ENCODE results near the gene TLE7.

Gene TLE7

DNA sequence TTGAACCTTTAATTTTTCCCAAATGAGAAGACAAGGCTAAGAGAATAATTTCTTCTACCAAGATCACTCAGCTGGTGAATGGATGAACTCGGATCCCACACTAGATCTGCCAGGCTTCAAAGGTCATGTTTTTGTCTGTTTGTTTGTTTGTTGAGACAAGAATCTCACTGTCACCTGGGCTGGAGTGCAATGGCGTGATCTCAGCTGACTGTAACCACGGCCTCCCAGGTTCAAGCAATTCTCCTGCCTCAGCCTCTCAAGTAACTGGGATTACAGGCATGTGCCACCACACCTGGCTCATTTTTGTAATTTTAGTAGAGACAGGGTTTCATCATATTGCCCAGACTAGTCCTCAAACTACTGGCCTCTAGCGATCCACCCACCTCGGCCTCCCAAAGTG, 40.7 kb upstream of the TLE7 start:
- peaks cover 9 to 14% (median 14%) of the 10 kb centered on the region in 3 donors for H3K36me3 ChIP-seq
- intact Hi-C loops (cut with DNase I; ENCODE audit: low total_unique reads): no loop called here
- H3K27ac ChIP-seq: no peak overlapping the region

DNA sequence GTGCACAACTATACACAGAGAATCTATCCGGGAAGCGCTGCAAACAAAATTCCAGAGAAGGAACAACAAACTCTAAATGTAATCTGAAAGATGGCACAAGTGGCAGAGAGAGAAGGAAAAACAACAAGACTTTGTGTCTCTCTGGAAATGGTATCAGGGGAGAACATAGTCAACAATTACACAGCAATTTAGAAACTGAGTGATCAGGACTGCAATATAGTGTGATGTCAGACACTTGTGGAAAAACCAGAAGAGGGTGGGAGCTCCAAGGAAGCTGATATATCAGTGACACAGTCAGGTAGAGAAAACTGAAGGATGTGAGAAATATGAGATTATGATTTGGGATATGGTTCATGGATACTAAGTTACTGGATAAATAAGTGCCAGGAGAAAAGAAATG, 39.1 kb upstream of the TLE7 start:
- no peaks in the 10 kb centered on the region for H3K27me3 ChIP-seq
- intact Hi-C loops (cut with DNase I; ENCODE audit: low total_unique reads): no loop called here
- no peak overlapping the region for H3K27ac ChIP-seq
- H3K9me3 ChIP-seq: no peaks in the 10 kb centered on the region
- TF ChIP-seq, protein P1, sequence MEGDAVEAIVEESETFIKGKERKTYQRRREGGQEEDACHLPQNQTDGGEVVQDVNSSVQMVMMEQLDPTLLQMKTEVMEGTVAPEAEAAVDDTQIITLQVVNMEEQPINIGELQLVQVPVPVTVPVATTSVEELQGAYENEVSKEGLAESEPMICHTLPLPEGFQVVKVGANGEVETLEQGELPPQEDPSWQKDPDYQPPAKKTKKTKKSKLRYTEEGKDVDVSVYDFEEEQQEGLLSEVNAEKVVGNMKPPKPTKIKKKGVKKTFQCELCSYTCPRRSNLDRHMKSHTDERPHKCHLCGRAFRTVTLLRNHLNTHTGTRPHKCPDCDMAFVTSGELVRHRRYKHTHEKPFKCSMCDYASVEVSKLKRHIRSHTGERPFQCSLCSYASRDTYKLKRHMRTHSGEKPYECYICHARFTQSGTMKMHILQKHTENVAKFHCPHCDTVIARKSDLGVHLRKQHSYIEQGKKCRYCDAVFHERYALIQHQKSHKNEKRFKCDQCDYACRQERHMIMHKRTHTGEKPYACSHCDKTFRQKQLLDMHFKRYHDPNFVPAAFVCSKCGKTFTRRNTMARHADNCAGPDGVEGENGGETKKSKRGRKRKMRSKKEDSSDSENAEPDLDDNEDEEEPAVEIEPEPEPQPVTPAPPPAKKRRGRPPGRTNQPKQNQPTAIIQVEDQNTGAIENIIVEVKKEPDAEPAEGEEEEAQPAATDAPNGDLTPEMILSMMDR (IDR thresholded peaks at IDR 0.05): no peak
- no peak for DNase-seq
- H3K4me1 ChIP-seq: peaks cover 0 to 14% (median 4%) of the 10 kb centered on the region in 4 donors
- no peak overlapping the region for H3K4me3 ChIP-seq
- H3K36me3 ChIP-seq: peaks cover 26 to 30% (median 27%) of the 10 kb centered on the region in 3 donors

More for the DNA sequence above, 40.7 kb upstream of the TLE7 start:
- Histone ChIP-seq H3K4me1 (peaks cover 0 to 14% (median 4%) of the 10 kb centered on the region in 4 donors), H3K9me3 (no peaks in the 10 kb centered on the region), H3K4me3 (no peak overlapping the region), H3K27me3 (no peaks in the 10 kb centered on the region)
- TF ChIP-seq, protein P1 (IDR thresholded peaks at IDR 0.05): no peak
- DNase-seq: no peak

DNA sequence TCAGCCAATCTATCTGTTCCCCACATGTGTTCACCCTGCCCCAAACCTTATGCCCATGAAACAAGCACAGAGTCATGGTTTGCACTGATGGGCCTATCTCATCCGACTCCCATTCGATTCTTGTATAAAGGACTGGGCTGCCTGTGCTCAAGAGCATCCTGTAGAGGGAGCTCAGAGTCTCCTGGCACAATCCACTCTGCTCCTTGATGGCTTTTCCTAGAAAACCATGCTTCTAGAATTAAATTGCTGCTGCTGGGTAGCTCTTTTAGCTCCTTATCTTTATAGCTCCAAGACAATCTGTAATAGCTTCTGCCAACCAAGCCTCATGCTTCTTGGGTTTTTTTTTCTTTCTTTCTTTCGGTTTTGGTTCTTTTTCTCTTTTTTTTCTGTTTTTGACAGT, 37.6 kb upstream of the TLE7 start:
- Histone ChIP-seq H3K27me3 (no peaks in the 10 kb centered on the region), H3K9me3 (no peaks in the 10 kb centered on the region), H3K4me1 (peaks cover 0 to 10% (median 2%) of the 10 kb centered on the region in 4 donors), H3K36me3 (peaks cover 27 to 46% (median 33%) of the 10 kb centered on the region in 3 donors), H3K27ac (no peak overlapping the region), H3K4me3 (no peak overlapping the region)
- DNase-seq: no peak
- TF ChIP-seq, protein P1 (IDR thresholded peaks at IDR 0.05): peak in 1 of 2 experiments; percentile 17
- intact Hi-C loops (cut with DNase I; ENCODE audit: low total_unique reads): no loop called here

DNA sequence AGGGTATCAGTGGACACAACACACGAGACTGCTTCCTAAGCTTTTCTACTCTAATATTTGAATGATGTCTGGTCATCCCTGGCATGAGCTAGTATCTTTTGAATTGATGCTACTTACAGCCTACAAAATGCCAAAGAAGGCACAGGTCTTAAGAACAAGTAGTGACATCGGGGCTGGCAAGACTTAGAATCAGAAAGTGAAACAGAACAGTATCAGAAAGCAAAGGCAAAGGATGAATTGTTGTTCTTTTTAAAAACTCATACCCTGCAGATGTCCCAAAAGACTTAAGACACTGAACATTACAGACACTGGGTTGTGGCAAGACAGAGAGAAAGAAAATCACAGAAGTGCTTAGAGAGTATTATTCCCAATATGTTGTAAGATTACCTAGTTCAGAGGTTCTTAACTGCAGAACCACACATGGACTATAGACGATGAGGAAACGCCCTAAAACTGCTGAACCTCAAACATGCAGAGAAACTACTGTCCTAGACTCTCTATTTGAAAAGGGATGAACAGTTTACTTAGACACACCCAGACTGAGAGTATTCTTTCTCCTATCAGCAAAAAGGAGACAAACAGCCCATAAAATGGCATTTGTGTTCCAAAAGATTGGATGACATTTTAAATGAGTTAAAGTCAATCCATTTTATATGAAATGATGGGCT, 34.7 kb upstream of the TLE7 start:
- no peak for DNase-seq
- H3K9me3 ChIP-seq: no peaks in the 10 kb centered on the region
- no peaks in the 10 kb centered on the region for H3K27me3 ChIP-seq
- H3K4me3 ChIP-seq: no peak overlapping the region
- TF ChIP-seq, protein P1 (IDR thresholded peaks at IDR 0.05): no peak
- no peak overlapping the region for H3K27ac ChIP-seq
- peaks cover 31 to 60% (median 36%) of the 10 kb centered on the region in 3 donors for H3K36me3 ChIP-seq
- H3K4me1 ChIP-seq: no peaks in the 10 kb centered on the region
- intact Hi-C loops (cut with DNase I; ENCODE audit: low total_unique reads): no loop called here

DNA sequence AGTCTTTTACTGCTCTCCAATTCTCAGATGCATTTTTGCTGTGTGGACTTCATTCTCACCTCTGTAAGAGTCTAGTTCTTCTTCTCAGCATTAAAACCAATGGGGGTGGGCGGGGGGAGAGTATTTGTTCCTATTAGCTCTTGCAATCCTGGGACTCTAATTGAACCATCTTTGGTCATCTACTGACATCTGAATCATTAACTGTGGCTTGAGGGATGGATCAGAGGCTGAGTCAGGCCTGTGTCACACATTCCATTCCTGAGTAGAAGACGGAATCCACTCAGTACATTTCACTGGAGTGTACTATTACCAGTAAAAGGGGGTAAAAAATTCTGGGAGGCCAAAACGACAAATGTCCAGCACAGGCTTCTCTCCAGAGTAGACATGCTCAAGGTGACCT, 33.0 kb upstream of the TLE7 start:
- no peaks in the 10 kb centered on the region for H3K4me1 ChIP-seq
- no peak for DNase-seq
- H3K27ac ChIP-seq: no peak overlapping the region
- TF ChIP-seq, protein P1 (IDR thresholded peaks at IDR 0.05): no peak
- no peaks in the 10 kb centered on the region for H3K9me3 ChIP-seq
- intact Hi-C loops (cut with DNase I; ENCODE audit: low total_unique reads): no loop called here
- H3K27me3 ChIP-seq: no peaks in the 10 kb centered on the region
- peaks cover 31 to 75% (median 44%) of the 10 kb centered on the region in 3 donors for H3K36me3 ChIP-seq
- H3K4me3 ChIP-seq: no peak overlapping the region

Data from tibial artery (tissue), 4 donors.